Activated naive CD4-positive, alpha-beta T cell treated with anti-CD3 and anti-CD28 coated beads, Interleukin-2, amount 50 U/mL, for 72 hours (primary cell): Measurements from ENCODE around the gene MCC. TPM values are rescaled to one million over a fixed set of nuclear protein-coding genes. Genes with fewer than 3 reads are reported as not detected.
"Not testable (repeated sequence)": the region's sequence is repeated elsewhere in the genome, so short reads cannot be mapped to it uniquely, and the experiment has no call there.

Source experiments
- ATAC-seq, 2 donors: fragments of 150-1000 bp; cut with Tn5 transposase; 2 replicates each; pipeline ENCODE4 v1.10.0; 2021; ENCODE audit warnings: mild to moderate bottlenecking in 2 of 2, moderate library complexity in 2 of 2
- DNase-seq, 2 donors: peaks; one replicate each; pipeline ENCODE4 v3.0.0; 2021 to 2022; ENCODE audit warnings: low spot score in 2 of 2
- H3K27ac Mint-ChIP-seq, 2 donors: one replicate each; pipeline ENCODE4 v1.8.0; 2022; ENCODE audit warnings: mild to moderate bottlenecking in 2 of 2, mixed read lengths in 2 of 2
- H3K36me3 Mint-ChIP-seq, 2 donors: one replicate each; pipeline ENCODE4 v1.8.0; 2022; ENCODE audit warnings: mixed read lengths in 2 of 2
- H3K9me3 Mint-ChIP-seq, 2 donors: one replicate each; pipeline ENCODE4 v1.8.0; 2022; ENCODE audit warnings: mixed read lengths in 2 of 2
- total RNA-seq, 2 donors: library from RNA; stranded (reverse); gene quantifications; one replicate each; pipeline ENCODE4 v1.2.3, GENCODE V29; 2022

MCC gene
- total RNA-seq, 2 donors from 2014 or later: 0.89 to 3.3 TPM

GRCh38 chr5:113505181-113505580 is 16.9 kb upstream of the MCC start:
- ATAC-seq: no peak
- Mint-ChIP-seq H3K36me3 (peaks cover 0 to 13% of the 10 kb centered on the region in 2 donors), H3K27ac (no peak overlapping the region), H3K9me3 (peaks cover 0 to 6% of the 10 kb centered on the region in 2 donors)
- no peak for DNase-seq

- ATAC-seq (no peak), DNase-seq (no peak)
- peaks cover 0 to 13% of the 10 kb centered on the region in 2 donors for H3K36me3 Mint-ChIP-seq
- no peak overlapping the region for H3K27ac Mint-ChIP-seq
- peaks cover 0 to 6% of the 10 kb centered on the region in 2 donors for H3K9me3 Mint-ChIP-seq
These were observed 14.9 kb upstream of the MCC start for GRCh38 chr5:113503146-113503545.

GRCh38 chr5:113502073-113502472 is 13.8 kb upstream of the MCC start:
- Mint-ChIP-seq H3K27ac (no peak overlapping the region), H3K36me3 (peaks cover 0 to 13% of the 10 kb centered on the region in 2 donors), H3K9me3 (peaks cover 0 to 6% of the 10 kb centered on the region in 2 donors)
- ATAC-seq: no peak
- DNase-seq: no peak

GRCh38 chr5:113495422-113495841 is 7.2 kb upstream of the MCC start:
- Mint-ChIP-seq H3K9me3 (peaks cover 6% of the 10 kb centered on the region in 2 donors), H3K36me3 (peaks cover 6 to 12% of the 10 kb centered on the region in 2 donors), H3K27ac (no peak overlapping the region)
- DNase-seq: no peak
- no peak for ATAC-seq

- ATAC-seq (no peak), DNase-seq (no peak)
- no peak overlapping the region for H3K27ac Mint-ChIP-seq
- H3K9me3 Mint-ChIP-seq: peaks cover 16 to 17% of the 10 kb centered on the region in 2 donors
- H3K36me3 Mint-ChIP-seq: peaks cover 17 to 23% of the 10 kb centered on the region in 2 donors
These were observed 5.2 kb upstream of the MCC start for GRCh38 chr5:113493446-113493845.

GRCh38 chr5:113491022-113491421 is 2.8 kb upstream of the MCC start:
- peaks cover 17 to 30% of the 10 kb centered on the region in 2 donors for H3K36me3 Mint-ChIP-seq
- no peak for ATAC-seq
- H3K9me3 Mint-ChIP-seq: peaks cover 16 to 17% of the 10 kb centered on the region in 2 donors
- no peak for DNase-seq
- no peak overlapping the region for H3K27ac Mint-ChIP-seq

- DNase-seq: no peak
- ATAC-seq: no peak
- Mint-ChIP-seq H3K27ac (no peak overlapping the region), H3K36me3 (peaks cover 17 to 30% of the 10 kb centered on the region in 2 donors), H3K9me3 (peaks cover 16 to 17% of the 10 kb centered on the region in 2 donors)
These were observed 2.1 kb upstream of the MCC start for GRCh38 chr5:113490317-113490716.

GRCh38 chr5:113489299-113489698 is 1.0 kb upstream of the MCC start:
- Mint-ChIP-seq H3K36me3 (peaks cover 17 to 30% of the 10 kb centered on the region in 2 donors), H3K27ac (no peak overlapping the region), H3K9me3 (peaks cover 16 to 17% of the 10 kb centered on the region in 2 donors)
- ATAC-seq (peak; percentile 76 to 89), DNase-seq (no peak)

- no peak overlapping the region for H3K27ac Mint-ChIP-seq
- DNase-seq (peak in 1 of 2 donors; percentile 6), ATAC-seq (peak; percentile 31 to 36)
- peaks cover 17 to 30% of the 10 kb centered on the region in 2 donors for H3K36me3 Mint-ChIP-seq
- peaks cover 16 to 17% of the 10 kb centered on the region in 2 donors for H3K9me3 Mint-ChIP-seq
These were observed 462 bp upstream of the MCC start for GRCh38 chr5:113488645-113489184.

- DNase-seq: peak in 1 of 2 donors; percentile 5
- peaks cover 17 to 30% of the 10 kb centered on the region in 2 donors for H3K36me3 Mint-ChIP-seq
- H3K9me3 Mint-ChIP-seq: peaks cover 16 to 17% of the 10 kb centered on the region in 2 donors
- H3K27ac Mint-ChIP-seq: no peak overlapping the region
- ATAC-seq: peak in 1 of 2 donors; percentile 19
These were observed 855 bp downstream of the MCC start for GRCh38 chr5:113487416-113487780.

- Mint-ChIP-seq H3K9me3 (no peaks in the 10 kb centered on the region), H3K27ac (no peak overlapping the region), H3K36me3 (no peaks in the 10 kb centered on the region)
- no peak for ATAC-seq
- no peak for DNase-seq
These were observed 8.0 kb downstream of the MCC start for GRCh38 chr5:113480243-113480642.

- DNase-seq: no peak
- H3K27ac Mint-ChIP-seq: no peak overlapping the region
- ATAC-seq: no peak
- no peaks in the 10 kb centered on the region for H3K9me3 Mint-ChIP-seq
- H3K36me3 Mint-ChIP-seq: no peaks in the 10 kb centered on the region
These were observed 9.6 kb downstream of the MCC start for GRCh38 chr5:113478691-113479090.

- no peak overlapping the region for H3K27ac Mint-ChIP-seq
- peaks cover 5 to 14% of the 10 kb centered on the region in 2 donors for H3K36me3 Mint-ChIP-seq
- DNase-seq (no peak), ATAC-seq (no peak)
- peaks cover 5 to 7% of the 10 kb centered on the region in 2 donors for H3K9me3 Mint-ChIP-seq
These were observed 14.0 kb downstream of the MCC start for GRCh38 chr5:113474100-113474728.

- no peaks in the 10 kb centered on the region for H3K9me3 Mint-ChIP-seq
- no peak overlapping the region for H3K27ac Mint-ChIP-seq
- DNase-seq (no peak), ATAC-seq (no peak)
- H3K36me3 Mint-ChIP-seq: no peaks in the 10 kb centered on the region
These were observed 25.2 kb downstream of the MCC start for GRCh38 chr5:113463032-113463431.

- not testable (repeated sequence) for H3K36me3 Mint-ChIP-seq, DNase-seq, ATAC-seq, H3K9me3 Mint-ChIP-seq, H3K27ac Mint-ChIP-seq
These were observed 31.1 kb downstream of the MCC start for GRCh38 chr5:113457106-113457505.

GRCh38 chr5:113452941-113453340 is 35.3 kb downstream of the MCC start:
- Mint-ChIP-seq H3K36me3 (no peaks in the 10 kb centered on the region), H3K27ac (no peak overlapping the region), H3K9me3 (no peaks in the 10 kb centered on the region)
- DNase-seq: no peak
- no peak for ATAC-seq

GRCh38 chr5:113451797-113452196 is 36.5 kb downstream of the MCC start:
- no peak for DNase-seq
- no peaks in the 10 kb centered on the region for H3K36me3 Mint-ChIP-seq
- no peak overlapping the region for H3K27ac Mint-ChIP-seq
- ATAC-seq: no peak
- H3K9me3 Mint-ChIP-seq: no peaks in the 10 kb centered on the region

- Mint-ChIP-seq H3K27ac (peak overlapping the region in 1 of 2 donors; percentile 46), H3K9me3 (no peaks in the 10 kb centered on the region), H3K36me3 (no peaks in the 10 kb centered on the region)
- DNase-seq (no peak), ATAC-seq (no peak)
These were observed 37.3 kb downstream of the MCC start for GRCh38 chr5:113450929-113451328.
